ENCODE results near the gene MANEA.

DNA sequence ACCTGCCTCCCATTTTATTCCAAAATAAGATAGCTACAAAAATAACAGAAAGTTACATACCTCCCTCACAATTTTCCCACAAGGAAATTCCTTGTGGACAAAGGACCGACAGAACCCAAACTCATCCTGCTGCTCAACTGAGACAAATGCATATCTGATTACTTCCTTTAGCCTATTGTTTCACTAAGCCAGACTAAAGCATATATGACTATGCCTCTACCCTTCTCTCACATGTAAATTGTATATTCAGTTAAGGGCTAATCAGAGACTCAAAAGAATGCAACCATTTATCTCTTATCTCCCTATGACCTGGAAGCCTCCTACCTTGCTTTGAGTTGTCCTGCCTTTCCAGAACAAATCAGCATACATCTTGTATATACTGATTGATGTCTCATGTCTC is 72.1 kb downstream of the MANEA start:
- no peak for TF ChIP-seq RARA (CRISPR knock-in tag; IDR thresholded peaks at IDR 0.05)
- no peak for TF ChIP-seq TAF1 (CRISPR knock-in tag; IDR thresholded peaks at IDR 0.05)
- TF ChIP-seq NFYB (CRISPR knock-in tag; IDR thresholded peaks at IDR 0.05): no peak
- TF ChIP-seq HDAC6 (IDR thresholded peaks at IDR 0.05; ENCODE audit: low read depth, low read length): no peak
- TF ChIP-seq, protein P1, sequence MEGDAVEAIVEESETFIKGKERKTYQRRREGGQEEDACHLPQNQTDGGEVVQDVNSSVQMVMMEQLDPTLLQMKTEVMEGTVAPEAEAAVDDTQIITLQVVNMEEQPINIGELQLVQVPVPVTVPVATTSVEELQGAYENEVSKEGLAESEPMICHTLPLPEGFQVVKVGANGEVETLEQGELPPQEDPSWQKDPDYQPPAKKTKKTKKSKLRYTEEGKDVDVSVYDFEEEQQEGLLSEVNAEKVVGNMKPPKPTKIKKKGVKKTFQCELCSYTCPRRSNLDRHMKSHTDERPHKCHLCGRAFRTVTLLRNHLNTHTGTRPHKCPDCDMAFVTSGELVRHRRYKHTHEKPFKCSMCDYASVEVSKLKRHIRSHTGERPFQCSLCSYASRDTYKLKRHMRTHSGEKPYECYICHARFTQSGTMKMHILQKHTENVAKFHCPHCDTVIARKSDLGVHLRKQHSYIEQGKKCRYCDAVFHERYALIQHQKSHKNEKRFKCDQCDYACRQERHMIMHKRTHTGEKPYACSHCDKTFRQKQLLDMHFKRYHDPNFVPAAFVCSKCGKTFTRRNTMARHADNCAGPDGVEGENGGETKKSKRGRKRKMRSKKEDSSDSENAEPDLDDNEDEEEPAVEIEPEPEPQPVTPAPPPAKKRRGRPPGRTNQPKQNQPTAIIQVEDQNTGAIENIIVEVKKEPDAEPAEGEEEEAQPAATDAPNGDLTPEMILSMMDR (CRISPR knock-in tag; IDR thresholded peaks at IDR 0.05): no peak
- TF ChIP-seq, protein P2, sequence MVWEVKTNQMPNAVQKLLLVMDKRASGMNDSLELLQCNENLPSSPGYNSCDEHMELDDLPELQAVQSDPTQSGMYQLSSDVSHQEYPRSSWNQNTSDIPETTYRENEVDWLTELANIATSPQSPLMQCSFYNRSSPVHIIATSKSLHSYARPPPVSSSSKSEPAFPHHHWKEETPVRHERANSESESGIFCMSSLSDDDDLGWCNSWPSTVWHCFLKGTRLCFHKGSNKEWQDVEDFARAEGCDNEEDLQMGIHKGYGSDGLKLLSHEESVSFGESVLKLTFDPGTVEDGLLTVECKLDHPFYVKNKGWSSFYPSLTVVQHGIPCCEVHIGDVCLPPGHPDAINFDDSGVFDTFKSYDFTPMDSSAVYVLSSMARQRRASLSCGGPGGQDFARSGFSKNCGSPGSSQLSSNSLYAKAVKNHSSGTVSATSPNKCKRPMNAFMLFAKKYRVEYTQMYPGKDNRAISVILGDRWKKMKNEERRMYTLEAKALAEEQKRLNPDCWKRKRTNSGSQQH (CRISPR knock-in tag; IDR thresholded peaks at IDR 0.05; ENCODE audit: low read depth): no peak
- no peak for TF ChIP-seq ETV6 (CRISPR knock-in tag; conservative IDR thresholded peaks at IDR 0.05)
- no peak for TF ChIP-seq HMG20B (CRISPR knock-in tag; conservative IDR thresholded peaks at IDR 0.05)
- TF ChIP-seq ZNF460 (CRISPR knock-in tag; IDR thresholded peaks at IDR 0.05; ENCODE audit: borderline replicate concordance): no peak
- TF ChIP-seq RBM22 (optimal IDR thresholded peaks at IDR 0.05; ENCODE audit: low read length): no peak
- TF ChIP-seq EED (CRISPR knock-in tag; IDR thresholded peaks at IDR 0.05): no peak

All from HepG2 (cell line).